ENCODE results near the gene NPIPB8. TPM values are rescaled to one million over a fixed set of nuclear protein-coding genes. Genes with fewer than 3 reads are reported as not detected.
"Not testable (repeated sequence)": the region's sequence is repeated elsewhere in the genome, so short reads cannot be mapped to it uniquely, and the experiment has no call there.

Gene NPIPB8
- total RNA-seq, 2 experiments from 2014 or later: 0.27 TPM; not detected in 1

- intact Hi-C loops (cut with micrococcal nuclease); CTCF ChIA-PET; H3K27ac Mint-ChIP-seq; H3K4me3 Mint-ChIP-seq; POLR2A ChIA-PET; H3K36me3 Mint-ChIP-seq; H3K9me3 Mint-ChIP-seq; H3K4me1 Mint-ChIP-seq (ENCODE audit: low read depth); H3K27me3 Mint-ChIP-seq; DNase-seq: not testable (repeated sequence)
These were observed 53.9 kb downstream of the NPIPB8 start for GRCh38 chr16:28691722-28692121.

GRCh38 chr16:28693257-28693950 is 55.5 kb downstream of the NPIPB8 start:
- H3K9me3 Mint-ChIP-seq; CTCF ChIA-PET; H3K27ac Mint-ChIP-seq; H3K4me3 Mint-ChIP-seq; H3K4me1 Mint-ChIP-seq (ENCODE audit: low read depth); H3K36me3 Mint-ChIP-seq; DNase-seq; POLR2A ChIA-PET; intact Hi-C loops (cut with micrococcal nuclease); H3K27me3 Mint-ChIP-seq: not testable (repeated sequence)

DNA sequence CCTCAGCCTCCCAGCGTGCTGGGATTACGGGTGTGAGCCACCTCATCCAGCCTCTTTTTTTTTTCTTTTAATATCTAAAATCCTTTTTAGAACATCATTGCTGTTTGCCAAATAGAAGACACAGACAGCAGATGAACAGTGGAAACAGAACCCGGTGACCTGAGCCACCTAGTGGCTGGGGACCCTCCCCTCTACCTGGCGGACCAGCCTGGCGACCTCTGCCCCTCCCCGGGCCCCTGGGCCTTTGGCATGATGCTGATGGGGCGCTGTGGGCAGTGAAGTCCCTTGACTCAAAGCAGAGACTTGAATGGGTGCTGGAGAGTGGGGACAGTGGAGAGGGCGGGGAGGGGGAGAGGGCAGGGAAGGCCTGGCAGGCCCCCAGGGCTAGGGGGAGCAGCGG is 61.9 kb downstream of the NPIPB8 start:
- H3K27ac Mint-ChIP-seq; H3K4me1 Mint-ChIP-seq (ENCODE audit: low read depth); DNase-seq; H3K27me3 Mint-ChIP-seq; H3K36me3 Mint-ChIP-seq; POLR2A ChIA-PET; H3K4me3 Mint-ChIP-seq; CTCF ChIA-PET; intact Hi-C loops (cut with micrococcal nuclease); H3K9me3 Mint-ChIP-seq: not testable (repeated sequence)

- H3K27me3 Mint-ChIP-seq; H3K27ac Mint-ChIP-seq; intact Hi-C loops (cut with micrococcal nuclease); H3K9me3 Mint-ChIP-seq; H3K4me1 Mint-ChIP-seq (ENCODE audit: low read depth); H3K36me3 Mint-ChIP-seq; CTCF ChIA-PET; DNase-seq; H3K4me3 Mint-ChIP-seq; POLR2A ChIA-PET: not testable (repeated sequence)
These were observed 62.5 kb downstream of the NPIPB8 start for GRCh38 chr16:28700349-28700748.

DNA sequence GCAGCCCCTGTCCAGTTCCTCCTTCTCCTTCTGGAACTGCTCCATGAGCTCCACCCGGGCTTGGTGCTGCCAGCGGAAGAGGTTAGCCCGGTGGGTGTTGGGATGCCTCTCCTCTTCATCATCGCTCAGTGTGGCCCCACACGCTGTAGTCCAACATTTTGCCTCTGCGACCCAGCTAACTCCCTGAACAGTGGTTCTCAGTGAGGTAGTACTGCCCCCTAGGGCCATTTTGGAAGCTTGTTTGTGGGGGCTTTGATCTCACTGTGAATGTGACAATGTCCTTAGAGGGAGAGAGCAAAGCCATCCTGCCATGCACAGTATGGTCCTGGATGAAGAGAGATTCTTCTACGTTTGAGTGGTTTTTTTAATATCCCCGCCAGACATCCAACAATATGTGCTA is 63.5 kb downstream of the NPIPB8 start:
- POLR2A ChIA-PET; H3K9me3 Mint-ChIP-seq; CTCF ChIA-PET; H3K27ac Mint-ChIP-seq; H3K36me3 Mint-ChIP-seq; H3K4me3 Mint-ChIP-seq; DNase-seq; intact Hi-C loops (cut with micrococcal nuclease); H3K27me3 Mint-ChIP-seq; H3K4me1 Mint-ChIP-seq (ENCODE audit: low read depth): not testable (repeated sequence)

DNA sequence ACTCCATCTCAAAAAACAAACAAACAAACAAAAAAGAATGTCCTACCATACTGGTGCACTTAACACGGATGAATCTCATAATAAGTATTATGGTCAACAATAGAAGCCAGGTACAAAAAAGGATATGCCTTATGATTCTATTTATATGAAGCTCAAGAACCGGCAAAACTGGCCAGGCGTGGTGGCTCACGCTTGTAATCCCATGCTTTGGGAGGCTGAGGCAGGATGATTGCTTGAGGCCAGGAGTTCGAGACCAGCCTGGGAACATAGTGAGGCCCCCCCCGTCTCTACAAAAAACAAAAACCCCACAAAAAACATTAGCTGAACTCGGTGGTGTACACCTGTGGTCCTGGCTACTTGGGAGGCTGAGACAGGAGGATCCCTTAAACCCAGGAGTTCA is 66.4 kb downstream of the NPIPB8 start:
- intact Hi-C loops (cut with micrococcal nuclease); H3K9me3 Mint-ChIP-seq; H3K36me3 Mint-ChIP-seq; H3K27me3 Mint-ChIP-seq; H3K4me1 Mint-ChIP-seq (ENCODE audit: low read depth); H3K4me3 Mint-ChIP-seq; CTCF ChIA-PET; H3K27ac Mint-ChIP-seq; DNase-seq; POLR2A ChIA-PET: not testable (repeated sequence)

Other genes starting within 250 kb of the NPIPB8 start
- 10 to 100 TPM; 50.9 to 53.2 TPM for gene EIF3CL, start 234.2 kb upstream of the NPIPB8 start, total RNA-seq
- gene NPIPB7, start 165.7 kb upstream of the NPIPB8 start, total RNA-seq: not detected
- 10 to 100 TPM; 17.0 to 17.4 TPM for gene CLN3, start 146.0 kb upstream of the NPIPB8 start, total RNA-seq
- 1 to 10 TPM; 2.9 to 3.1 TPM for gene APOBR, start 143.4 kb upstream of the NPIPB8 start, total RNA-seq
- not detected for gene IL27, start 131.2 kb upstream of the NPIPB8 start, total RNA-seq
- not detected for gene NUPR1, start 99.1 kb upstream of the NPIPB8 start, total RNA-seq
- gene SGF29, start 84.1 kb upstream of the NPIPB8 start, total RNA-seq: 10 to 100 TPM; 17.8 to 18.5 TPM
- under 1 TPM in 1 of 2 experiments, not detected in 1; 0.24 TPM for gene SULT1A2, start 41.0 kb upstream of the NPIPB8 start, total RNA-seq
- 1 to 10 TPM; 8.7 to 9.0 TPM for gene SULT1A1, start 28.0 kb upstream of the NPIPB8 start, total RNA-seq
- gene EIF3C, start 73.4 kb downstream of the NPIPB8 start, total RNA-seq: 100 to 1,000 TPM; 795 to 817 TPM
- under 1 TPM; 0.52 to 0.58 TPM for gene NPIPB9, start 113.7 kb downstream of the NPIPB8 start, total RNA-seq
- gene ATXN2L, start 184.9 kb downstream of the NPIPB8 start, total RNA-seq: 100 to 1,000 TPM; 260 to 277 TPM
- 100 to 1,000 TPM; 221 TPM for gene TUFM, start 208.3 kb downstream of the NPIPB8 start, total RNA-seq
- 10 to 100 TPM; 32.3 to 34.9 TPM for gene SH2B1, start 225.8 kb downstream of the NPIPB8 start, total RNA-seq
- 1 to 10 TPM; 3.3 to 3.8 TPM for gene ATP2A1, start 240.4 kb downstream of the NPIPB8 start, total RNA-seq

Data from activated CD4-positive, alpha-beta memory T cell treated with anti-CD3 and anti-CD28 coated beads for 36 hours (primary cell).